Activated CD4-positive, CD25-positive, alpha-beta regulatory T cell treated with anti-CD3 and anti-CD28 coated beads, Interleukin-2, amount 50 U/mL, for 24 hours (primary cell): ENCODE results near the gene P2RY6.

ENCODE experiments used
- ATAC-seq, 2 donors: fragments of 150-1000 bp; cut with Tn5 transposase; one replicate each; pipeline ENCODE4 v1.10.0; 2021; ENCODE audit warnings: mild to moderate bottlenecking in 1 of 2, moderate library complexity in 1 of 2

The P2RY6 gene

GRCh38 chr11:73297702-73298101 is 25.6 kb downstream of the P2RY6 start:
- ATAC-seq: no peak

- ATAC-seq: no peak
These were observed 26.1 kb downstream of the P2RY6 start for GRCh38 chr11:73298233-73298632.

DNA sequence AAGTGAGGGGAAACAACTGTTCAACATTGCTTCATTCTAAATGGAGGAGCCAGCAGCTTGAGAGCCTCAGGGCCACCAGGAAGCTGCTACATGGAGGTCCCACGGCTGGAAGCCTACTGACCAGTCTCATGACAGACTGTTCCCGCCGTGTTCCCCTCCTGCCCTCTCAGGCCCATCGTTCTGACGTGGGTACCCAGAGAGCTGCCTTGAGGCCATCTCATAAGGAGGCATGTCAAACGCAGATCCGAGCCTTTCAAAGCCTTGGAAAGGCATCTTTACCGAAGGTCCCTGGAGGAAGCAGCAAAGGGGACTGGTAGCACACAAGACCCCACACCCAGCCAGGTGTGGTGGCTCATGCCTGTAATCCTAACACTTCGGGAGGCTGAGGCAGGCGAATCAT is 27.6 kb downstream of the P2RY6 start:
- ATAC-seq: no peak

GRCh38 chr11:73306069-73306841 is 34.1 kb downstream of the P2RY6 start:
- no peak for ATAC-seq

DNA sequence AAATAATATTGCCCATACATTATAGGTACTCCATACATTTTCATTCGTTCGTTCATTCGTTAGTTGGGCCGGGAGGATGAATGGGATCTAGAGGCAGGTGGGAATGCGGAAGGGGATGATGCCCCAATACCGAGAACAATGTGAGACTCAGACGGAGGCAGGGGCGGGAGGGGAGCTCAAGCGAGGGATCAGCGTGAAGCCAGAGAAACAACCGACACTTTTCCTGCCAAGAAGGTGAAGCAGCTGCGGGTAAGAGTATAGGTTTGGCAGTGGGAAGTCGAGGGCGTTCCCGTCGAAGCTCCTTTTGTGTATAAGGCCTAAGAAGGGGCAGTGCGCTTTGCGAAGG is 34.8 kb downstream of the P2RY6 start:
- ATAC-seq: no peak

GRCh38 chr11:73307323-73308002 is 35.3 kb downstream of the P2RY6 start:
- peak; percentile 76 to 78 for ATAC-seq

- peak; percentile 4 to 8 for ATAC-seq
These were observed 36.1 kb downstream of the P2RY6 start, which contains the start of gene ARHGEF17 for GRCh38 chr11:73308003-73308960. TSS of gene ARHGEF17 (plus strand) at chr11:73308276. CDS start at chr11:73308639, 363 bp downstream.

GRCh38 chr11:73308961-73309919 is 37.1 kb downstream of the P2RY6 start:
- ATAC-seq: no peak

GRCh38 chr11:73310076-73310475 is 37.9 kb downstream of the P2RY6 start:
- no peak for ATAC-seq

DNA sequence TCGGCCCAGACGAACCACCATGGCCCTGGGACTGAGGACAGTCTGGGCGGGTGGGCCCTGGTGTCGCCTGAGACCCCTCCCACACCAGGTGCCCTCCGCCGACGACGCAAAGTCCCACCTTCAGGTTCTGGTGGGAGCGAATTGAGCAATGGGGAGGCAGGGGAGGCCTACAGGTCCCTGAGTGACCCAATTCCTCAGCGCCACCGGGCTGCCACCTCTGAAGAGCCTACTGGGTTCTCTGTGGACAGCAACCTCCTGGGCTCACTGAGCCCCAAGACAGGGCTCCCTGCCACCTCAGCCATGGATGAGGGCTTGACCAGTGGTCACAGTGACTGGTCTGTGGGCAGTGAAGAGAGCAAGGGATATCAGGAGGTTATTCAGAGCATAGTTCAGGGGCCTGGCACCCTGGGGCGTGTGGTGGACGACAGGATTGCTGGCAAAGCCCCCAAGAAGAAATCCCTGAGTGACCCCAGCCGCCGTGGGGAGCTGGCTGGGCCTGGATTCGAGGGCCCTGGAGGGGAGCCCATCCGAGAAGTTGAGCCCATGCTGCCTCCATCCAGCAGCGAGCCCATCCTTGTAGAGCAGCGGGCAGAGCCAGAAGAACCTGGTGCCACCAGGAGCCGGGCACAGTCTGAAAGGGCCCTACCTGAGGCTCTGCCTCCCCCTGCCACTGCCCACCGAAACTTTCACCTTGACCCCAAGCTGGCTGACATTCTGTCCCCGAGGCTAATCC is 38.7 kb downstream of the P2RY6 start:
- no peak for ATAC-seq

DNA sequence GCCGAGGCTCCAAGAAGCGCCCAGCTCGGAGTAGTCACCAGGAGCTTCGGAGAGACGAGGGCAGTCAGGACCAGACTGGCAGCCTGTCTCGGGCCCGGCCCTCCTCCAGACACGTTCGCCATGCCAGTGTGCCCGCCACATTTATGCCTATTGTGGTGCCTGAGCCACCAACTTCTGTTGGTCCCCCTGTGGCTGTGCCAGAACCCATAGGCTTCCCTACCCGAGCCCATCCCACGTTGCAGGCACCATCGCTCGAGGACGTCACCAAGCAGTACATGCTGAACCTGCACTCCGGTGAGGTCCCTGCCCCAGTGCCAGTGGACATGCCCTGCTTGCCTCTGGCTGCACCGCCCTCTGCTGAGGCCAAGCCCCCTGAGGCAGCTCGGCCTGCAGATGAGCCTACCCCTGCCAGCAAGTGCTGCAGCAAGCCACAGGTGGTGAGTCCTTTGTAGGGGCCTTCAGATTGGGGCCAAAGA is 39.3 kb downstream of the P2RY6 start:
- no peak for ATAC-seq

- no peak for ATAC-seq
These were observed 39.9 kb downstream of the P2RY6 start for GRCh38 chr11:73312036-73312435.

DNA sequence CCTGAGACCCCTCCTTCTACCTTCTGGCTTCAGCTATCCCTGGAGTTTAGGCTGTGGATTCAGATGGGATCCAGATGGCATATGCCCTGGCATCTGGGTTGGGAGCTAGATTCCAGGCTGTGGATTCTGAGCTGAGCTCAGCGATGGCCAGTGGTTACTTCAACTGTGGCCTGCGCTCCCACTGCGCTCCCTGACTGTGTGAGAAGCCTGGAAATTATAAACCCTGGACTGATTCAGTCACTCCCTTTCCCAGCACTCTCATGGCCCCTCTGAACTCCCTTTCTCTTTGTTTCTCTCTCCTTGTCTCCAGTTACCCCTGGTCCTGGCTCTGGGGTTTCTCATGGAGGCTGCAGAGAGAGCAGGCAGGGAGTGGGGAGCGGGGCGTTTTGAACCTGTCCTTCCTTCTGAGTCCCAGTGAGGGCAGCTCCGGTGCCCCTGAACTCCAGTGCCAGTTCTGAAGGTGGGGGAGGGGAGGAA is 40.8 kb downstream of the P2RY6 start:
- no peak for ATAC-seq

- ATAC-seq: no peak
These were observed 41.5 kb downstream of the P2RY6 start for GRCh38 chr11:73313652-73314051.

DNA sequence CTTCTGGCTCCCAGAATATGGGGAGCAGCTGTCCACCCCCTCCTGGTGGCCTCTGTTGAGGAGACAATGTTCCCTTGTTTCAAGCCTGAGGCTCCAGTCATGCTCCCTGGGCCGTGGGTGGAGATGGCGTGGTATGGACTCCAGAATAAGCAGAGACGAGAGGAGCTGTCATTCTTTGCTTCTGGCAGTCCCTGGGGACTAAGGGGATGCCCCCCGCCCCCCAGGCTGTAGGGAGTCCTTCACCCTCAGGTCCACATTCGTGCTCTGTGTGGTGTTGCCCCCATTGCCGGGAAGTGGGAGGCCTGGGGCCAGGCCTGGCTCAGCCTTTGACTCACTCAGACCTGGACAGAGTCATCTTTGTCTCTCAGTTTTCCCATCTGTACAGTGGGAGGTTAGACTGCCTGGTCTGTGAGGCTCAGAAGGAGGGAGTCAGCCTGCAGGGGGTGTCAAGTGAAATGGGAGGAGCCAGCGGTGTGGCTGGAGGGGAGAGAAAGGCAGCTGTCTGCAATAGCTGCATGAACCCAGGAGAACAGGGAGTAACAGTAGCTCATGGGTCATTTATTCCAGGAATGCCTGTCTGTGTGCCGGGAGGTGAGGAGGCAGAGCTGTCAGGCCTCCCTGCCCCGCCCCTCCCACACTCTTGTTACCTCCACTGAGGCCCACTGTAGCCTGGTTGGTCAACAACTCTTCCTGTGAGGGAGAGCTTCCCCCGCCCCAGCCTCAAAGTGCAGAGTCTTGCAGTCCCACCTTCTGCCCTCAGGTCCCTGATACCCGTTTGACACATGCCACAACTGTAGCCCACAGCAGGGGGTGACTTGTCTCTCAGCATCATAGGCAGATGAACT is 42.2 kb downstream of the P2RY6 start:
- no peak for ATAC-seq

DNA sequence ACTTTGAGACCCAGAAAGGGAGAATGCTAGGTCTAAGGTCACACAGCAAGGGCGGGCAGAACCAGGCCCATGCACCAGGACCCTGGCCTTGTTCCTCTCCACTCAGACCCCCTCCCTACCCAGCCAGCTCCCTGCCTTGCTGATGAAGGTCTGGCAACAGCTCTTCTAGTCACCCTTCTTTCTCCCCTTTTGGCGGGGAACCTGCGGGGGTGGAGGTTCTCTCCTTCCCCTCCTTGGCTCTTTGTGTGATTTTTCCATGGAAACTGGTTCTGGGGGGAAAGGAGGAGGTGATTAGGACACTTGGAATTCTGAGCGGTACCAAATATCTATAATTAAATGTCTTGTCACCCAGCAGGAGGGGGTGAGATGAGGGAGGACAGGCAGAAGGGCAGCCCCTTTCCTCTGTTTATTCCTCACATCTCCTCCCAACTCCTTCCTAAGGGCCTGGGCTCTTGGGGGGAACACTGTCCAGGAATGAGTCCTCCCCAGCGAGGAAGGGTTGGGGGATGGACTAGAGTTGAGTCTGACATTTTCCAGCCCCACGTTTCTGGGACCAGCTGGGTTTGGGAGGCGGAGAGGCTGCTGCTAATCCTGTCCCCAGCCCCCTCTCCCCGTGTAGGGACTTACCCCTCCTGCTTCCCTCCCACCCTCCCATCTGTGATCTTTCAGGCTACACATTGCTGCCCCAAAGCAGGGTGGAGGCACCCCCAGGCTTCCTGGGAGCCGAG is 43.3 kb downstream of the P2RY6 start:
- ATAC-seq: no peak

- no peak for ATAC-seq
These were observed 44.3 kb downstream of the P2RY6 start for GRCh38 chr11:73316422-73316821.

GRCh38 chr11:73317373-73317772 is 45.2 kb downstream of the P2RY6 start:
- no peak for ATAC-seq

DNA sequence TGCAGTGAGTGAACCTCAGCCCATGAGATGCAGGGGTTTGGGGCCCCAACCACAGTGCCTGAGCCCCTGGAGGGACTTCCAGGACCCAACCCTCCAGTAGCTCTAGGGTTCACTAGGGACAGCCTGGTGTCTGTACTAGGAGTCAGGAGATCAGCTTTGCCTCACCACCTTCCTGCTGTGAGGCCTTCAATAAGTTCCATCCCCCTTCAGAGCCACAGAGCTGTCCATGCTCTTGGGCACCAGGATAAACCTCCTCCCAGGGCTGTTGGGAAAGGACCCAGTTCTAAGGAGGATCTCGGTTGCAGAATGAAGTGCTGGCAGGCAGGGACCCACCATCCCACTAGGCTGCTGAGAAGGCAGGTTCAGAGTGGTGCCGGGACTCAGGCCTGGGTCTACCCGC is 45.7 kb downstream of the P2RY6 start:
- ATAC-seq: no peak
